Rectal smooth muscle tissue (tissue), 1 donor: ENCODE results near the gene KDM1A.

Experiments used
- H3K27ac ChIP-seq: one replicate; pipeline ENCODE4 v1.7.0; 2013; ENCODE audit warnings: low read depth, low read length, inconsistent platforms
- H3K27me3 ChIP-seq: one replicate; pipeline ENCODE4 v1.7.0; 2013; ENCODE audit warnings: low read length; ENCODE audit not compliant: control insufficient read depth, insufficient read depth
- H3K36me3 ChIP-seq: one replicate; pipeline ENCODE4 v1.7.0; 2013; ENCODE audit warnings: low read length; ENCODE audit not compliant: control insufficient read depth, insufficient read depth
- H3K4me1 ChIP-seq: one replicate; pipeline ENCODE4 v1.7.0; 2013; ENCODE audit warnings: low read length; ENCODE audit not compliant: control insufficient read depth, insufficient read depth
- H3K4me3 ChIP-seq: one replicate; pipeline ENCODE4 v1.7.0; 2013; ENCODE audit warnings: low read length
- H3K9ac ChIP-seq: one replicate; pipeline ENCODE4 v1.7.0; 2013; ENCODE audit warnings: low read length

Gene KDM1A

DNA sequence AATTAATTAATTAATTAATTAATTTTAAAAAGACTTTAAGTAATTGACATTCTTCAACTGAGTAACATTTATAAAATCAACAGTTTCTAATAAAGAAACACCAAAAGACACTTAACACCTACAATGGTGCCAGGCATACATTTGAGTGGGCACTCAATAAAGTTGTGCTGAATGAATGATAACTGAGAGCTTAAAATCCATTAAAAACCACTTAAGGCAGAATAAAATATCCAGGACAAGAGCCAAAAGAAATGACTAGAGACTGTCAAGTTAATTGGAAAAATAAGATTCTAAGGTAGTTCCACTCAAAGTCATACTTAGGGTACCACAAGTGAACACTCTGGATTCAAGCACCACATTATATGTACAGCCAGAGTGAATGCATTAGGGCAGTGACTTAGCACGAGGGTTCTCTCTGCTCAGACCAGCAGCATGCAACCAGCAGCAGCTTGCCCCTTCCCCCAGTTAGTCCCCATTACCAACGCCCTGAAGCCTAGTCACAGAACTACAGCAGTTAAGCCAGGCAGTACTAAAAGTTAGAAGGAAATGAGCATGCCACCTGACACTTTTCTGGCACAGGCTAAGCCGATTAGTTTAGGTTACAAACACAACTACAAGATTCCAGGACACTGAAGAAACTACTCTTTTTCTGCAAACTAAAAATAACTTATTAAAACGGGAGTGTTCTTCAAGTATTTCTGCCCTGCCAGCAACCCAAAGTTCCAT lies 102.9 kb downstream of the KDM1A start:
- no peak overlapping the region for H3K4me3 ChIP-seq
- H3K27ac ChIP-seq: no peak overlapping the region

DNA sequence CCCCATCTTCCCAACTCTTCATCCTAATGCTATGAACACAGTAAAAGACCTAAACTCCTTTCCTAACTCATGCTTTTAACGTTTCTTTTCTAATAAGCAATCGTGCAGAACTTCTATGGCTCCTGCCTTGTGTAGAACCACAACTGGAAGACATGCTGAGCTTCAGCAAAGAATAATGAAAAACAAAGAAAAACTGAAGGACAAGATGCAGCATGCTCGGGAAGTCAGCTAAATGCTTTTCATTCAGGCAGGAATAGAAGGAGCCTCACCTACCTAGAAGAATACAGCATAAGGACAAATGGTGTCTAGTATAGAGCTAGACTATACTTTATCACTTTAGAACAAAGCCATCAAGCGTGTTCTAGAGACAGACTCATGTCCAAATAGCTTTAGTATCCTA lies 103.5 kb downstream of the KDM1A start:
- Histone ChIP-seq H3K9ac (no peak overlapping the region), H3K27ac (peak overlapping the region; percentile 22), H3K36me3 (no peaks in the 10 kb centered on the region), H3K4me3 (no peak overlapping the region), H3K27me3 (no peaks in the 10 kb centered on the region), H3K4me1 (peaks cover 13% of the 10 kb centered on the region)

More for the DNA sequence above, 102.9 kb downstream of the KDM1A start:
- H3K4me1 ChIP-seq: peaks cover 13% of the 10 kb centered on the region
- no peaks in the 10 kb centered on the region for H3K36me3 ChIP-seq
- no peaks in the 10 kb centered on the region for H3K27me3 ChIP-seq
- no peak overlapping the region for H3K9ac ChIP-seq

DNA sequence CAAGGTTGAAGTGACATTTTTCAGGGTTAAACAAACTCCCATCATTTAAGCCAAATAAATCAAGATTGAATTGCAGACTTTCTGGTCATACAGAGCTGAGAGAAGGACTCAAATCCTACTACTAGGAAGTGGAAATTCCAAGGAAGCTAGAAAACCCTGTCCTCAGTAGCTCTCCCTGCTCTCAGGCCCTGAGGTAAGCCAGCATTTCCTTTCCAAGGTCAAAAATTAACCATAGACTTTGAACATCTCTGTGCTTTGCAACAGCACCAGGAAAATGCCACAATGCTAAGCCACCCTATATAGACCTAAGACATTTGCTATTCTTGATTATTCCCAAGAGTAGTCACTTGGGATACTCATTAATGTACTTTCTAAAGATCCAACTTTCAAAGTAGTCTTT lies 104.3 kb downstream of the KDM1A start:
- Histone ChIP-seq H3K4me1 (peaks cover 13% of the 10 kb centered on the region), H3K9ac (no peak overlapping the region), H3K27ac (no peak overlapping the region), H3K36me3 (no peaks in the 10 kb centered on the region), H3K4me3 (no peak overlapping the region), H3K27me3 (no peaks in the 10 kb centered on the region)

DNA sequence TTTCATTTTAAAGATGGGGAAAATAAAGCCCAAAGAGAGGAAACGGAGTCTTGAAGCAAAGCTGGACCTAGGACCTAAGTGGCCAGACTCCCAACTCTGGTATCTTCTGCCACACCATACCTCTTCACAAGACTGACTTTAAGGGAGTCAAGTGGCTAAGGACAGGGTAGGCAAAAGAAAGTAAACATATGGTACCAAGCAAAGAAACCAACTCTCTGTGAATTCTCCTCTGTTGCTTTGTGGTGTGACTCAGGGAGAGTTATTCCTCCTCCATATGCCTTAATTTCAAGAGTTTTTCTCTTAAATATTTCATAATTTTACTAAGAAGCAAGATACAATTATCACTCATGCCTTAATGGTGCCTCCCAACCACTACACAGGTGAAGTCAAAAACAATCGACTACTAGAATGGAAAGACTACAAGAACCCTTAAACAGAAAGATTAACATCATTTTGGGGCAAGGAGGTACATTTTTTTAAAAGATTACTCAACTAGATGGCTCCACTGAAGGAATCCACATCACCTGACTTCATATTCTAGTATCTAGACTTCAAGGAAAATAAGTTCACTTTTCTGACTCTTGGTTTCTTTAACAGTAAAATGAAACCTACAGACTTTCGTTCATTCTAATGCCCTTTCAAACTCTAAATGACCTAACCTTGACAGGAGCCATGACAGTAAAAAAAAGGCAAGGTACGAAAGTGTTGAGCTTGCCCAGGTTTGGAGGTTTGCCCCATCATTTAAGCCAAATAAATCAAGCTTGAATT lies 105.2 kb downstream of the KDM1A start:
- Histone ChIP-seq H3K4me3 (no peak overlapping the region), H3K27ac (no peak overlapping the region), H3K9ac (no peak overlapping the region), H3K27me3 (no peaks in the 10 kb centered on the region), H3K4me1 (peaks cover 10% of the 10 kb centered on the region), H3K36me3 (no peaks in the 10 kb centered on the region)

DNA sequence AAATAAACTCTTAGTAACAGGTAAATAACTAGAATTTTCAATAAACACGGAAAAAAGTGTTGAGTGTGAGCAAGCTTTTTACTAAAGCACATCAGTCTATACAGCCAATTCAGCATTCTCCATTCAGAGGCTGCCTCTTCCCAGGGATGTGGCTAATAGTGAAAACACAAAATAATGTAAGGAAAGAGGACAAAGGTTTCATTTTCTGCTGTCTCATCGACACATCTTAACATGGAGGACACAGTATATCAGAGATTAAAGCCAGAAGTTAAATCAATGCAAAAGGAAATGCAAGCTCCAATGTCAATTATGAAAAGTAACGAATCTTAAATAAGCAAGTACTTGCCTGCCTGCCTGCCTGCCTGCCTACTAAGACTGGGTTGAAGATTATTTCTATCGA lies 106.2 kb downstream of the KDM1A start:
- H3K36me3 ChIP-seq: no peaks in the 10 kb centered on the region
- H3K4me3 ChIP-seq: no peak overlapping the region
- no peaks in the 10 kb centered on the region for H3K27me3 ChIP-seq
- peaks cover 10% of the 10 kb centered on the region for H3K4me1 ChIP-seq
- H3K9ac ChIP-seq: no peak overlapping the region
- no peak overlapping the region for H3K27ac ChIP-seq

DNA sequence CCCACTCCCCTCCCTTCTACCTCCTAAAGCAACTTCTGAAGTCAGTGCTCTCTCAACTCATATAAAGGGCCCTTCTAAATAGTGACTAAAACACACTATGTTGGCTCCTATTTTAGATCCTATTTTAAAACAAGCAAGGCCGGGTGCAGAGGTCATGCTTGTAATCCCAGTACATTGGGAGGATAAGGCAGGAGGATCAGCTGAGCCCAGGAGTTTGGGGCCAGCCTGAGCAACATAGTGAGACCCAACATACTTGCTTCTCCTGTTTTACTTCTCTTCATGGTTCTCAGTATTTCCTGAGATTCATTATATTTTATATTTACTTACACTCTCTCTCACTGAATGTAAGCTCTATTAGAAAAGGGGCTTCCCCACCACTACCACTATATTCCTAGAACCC lies 106.9 kb downstream of the KDM1A start:
- H3K4me3 ChIP-seq: no peak overlapping the region
- no peak overlapping the region for H3K27ac ChIP-seq
- no peak overlapping the region for H3K9ac ChIP-seq
- no peaks in the 10 kb centered on the region for H3K36me3 ChIP-seq
- H3K27me3 ChIP-seq: no peaks in the 10 kb centered on the region
- H3K4me1 ChIP-seq: peaks cover 10% of the 10 kb centered on the region

DNA sequence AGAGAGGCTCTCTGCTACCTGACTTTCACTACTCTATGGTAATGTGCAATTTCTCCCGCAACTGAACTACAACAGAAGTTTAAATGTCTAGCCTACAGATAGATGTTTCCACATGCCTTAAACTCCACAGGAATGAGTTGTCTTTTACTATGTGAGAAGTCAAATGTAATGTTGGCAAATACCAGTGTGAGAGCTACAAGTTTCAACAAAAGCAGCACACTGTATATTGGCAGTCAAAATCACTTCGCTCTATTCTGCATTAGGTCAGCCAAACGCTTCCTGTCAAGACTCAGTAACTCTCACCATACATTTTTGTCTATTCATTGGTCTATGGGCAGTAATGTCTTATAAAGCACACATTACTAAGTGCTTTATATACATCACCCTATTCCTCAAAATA lies 107.5 kb downstream of the KDM1A start:
- Histone ChIP-seq H3K9ac (no peak overlapping the region), H3K36me3 (no peaks in the 10 kb centered on the region), H3K27ac (no peak overlapping the region), H3K4me3 (no peak overlapping the region), H3K4me1 (peaks cover 10% of the 10 kb centered on the region), H3K27me3 (no peaks in the 10 kb centered on the region)

DNA sequence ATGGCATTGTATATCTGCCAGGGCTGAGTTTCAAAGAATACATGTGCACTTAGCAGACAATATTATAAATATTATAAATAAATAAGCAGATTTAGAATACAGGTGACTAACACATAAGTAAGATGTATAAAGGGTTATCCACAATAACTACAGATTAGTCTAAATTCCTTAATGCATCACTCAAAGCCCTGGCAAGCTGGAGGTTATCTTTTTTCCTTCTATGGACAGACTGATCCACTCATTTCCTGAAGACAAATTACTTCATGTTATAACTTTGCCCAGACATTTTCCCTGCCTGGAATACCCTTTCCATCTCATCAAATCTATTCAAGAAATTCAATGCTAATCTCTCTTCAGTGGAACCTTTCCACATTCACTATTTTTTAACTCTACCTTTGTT lies 110.6 kb downstream of the KDM1A start:
- Histone ChIP-seq H3K36me3 (no peaks in the 10 kb centered on the region), H3K9ac (no peak overlapping the region), H3K27me3 (no peaks in the 10 kb centered on the region), H3K4me3 (no peak overlapping the region), H3K4me1 (no peaks in the 10 kb centered on the region), H3K27ac (no peak overlapping the region)

DNA sequence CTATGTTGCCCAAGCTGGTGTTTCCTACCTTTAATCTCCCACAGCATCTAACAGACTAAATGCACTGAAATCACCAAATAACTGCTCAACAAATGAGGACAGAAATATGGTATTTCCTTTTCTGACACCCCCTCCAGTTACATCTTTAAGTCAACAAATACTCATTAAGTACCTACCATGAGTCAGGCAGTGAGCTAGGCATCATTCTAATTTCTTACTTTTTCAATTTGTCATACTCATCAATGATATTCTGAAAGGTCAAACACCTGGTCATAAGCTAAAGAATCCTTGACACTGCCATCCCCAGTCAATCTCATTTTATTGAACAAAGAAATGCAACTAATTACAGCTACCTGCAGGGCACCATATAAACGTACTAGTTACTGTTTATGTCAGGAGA lies 112.8 kb downstream of the KDM1A start:
- Histone ChIP-seq H3K27ac (no peak overlapping the region), H3K4me1 (no peaks in the 10 kb centered on the region), H3K27me3 (no peaks in the 10 kb centered on the region), H3K9ac (no peak overlapping the region), H3K4me3 (no peak overlapping the region), H3K36me3 (no peaks in the 10 kb centered on the region)
